Measurements from ENCODE around the gene ETFDH. TPM values are rescaled to one million over a fixed set of nuclear protein-coding genes. Genes with fewer than 3 reads are reported as not detected.

The ETFDH gene
- total and polyA plus RNA-seq, 9 donors: 13.6 to 35.9 (median 19.5) TPM

DNA sequence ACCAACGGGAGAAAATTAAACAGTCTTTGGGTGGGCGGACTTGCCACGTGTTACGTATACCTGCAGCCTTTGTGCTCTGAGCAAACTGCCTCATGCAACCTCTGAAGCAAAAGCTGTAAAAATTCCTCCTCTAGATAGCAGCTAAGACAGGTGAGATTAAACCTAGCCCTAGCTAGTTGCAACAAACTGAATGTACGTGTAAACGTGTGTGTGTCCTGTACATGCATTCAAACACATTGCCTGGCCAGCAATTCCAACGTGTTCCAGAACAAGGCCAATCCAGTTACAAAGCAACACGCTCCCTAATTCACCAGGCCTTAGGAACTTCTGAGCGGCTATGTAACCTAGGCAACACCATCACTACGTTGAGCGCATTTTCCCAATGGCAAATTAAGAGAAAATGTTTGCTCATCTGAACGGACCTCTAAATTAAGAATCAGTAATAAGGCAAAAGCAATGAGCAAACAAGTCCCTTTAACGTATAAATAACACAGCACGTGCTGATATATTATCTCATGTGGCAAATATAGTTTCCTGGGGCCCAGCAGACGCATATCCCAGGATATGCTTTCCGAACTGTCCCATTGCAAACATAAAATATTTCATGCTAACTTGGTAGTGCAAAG, 50.3 kb downstream of the ETFDH start:
- TF ChIP-seq POLR2A (IDR thresholded peaks at IDR 0.05): no peak
- TF ChIP-seq CTCF (IDR thresholded peaks at IDR 0.05): no peak
- no peak for TF ChIP-seq EP300 (IDR thresholded peaks at IDR 0.05)
- Histone ChIP-seq H3K4me3 (peak overlapping the region; percentile 83), H3K36me3 (no peaks in the 10 kb centered on the region), H3K4me1 (ENCODE audit: insufficient read depth) (peaks cover 4% of the 10 kb centered on the region), H3K27me3 (no peaks in the 10 kb centered on the region), H3K27ac (peak overlapping the region in 1 of 2 donors; percentile 69), H3K9me3 (no peaks in the 10 kb centered on the region)
- no peak for DNase-seq
- WGBS, 3 donors: 8 to 12% (median 9%) methylated on average over 16 of the region's 16 CpGs
- intact Hi-C loops (cut with DNase I): loop anchor here (5.0 to 10.0 kb wide), 5 partner anchors 122 to 482 kb away; no protein-coding TSS in a partner anchor

GRCh38 chr4:158722917-158723793, 51.1 kb downstream of the ETFDH start, which contains the start of gene PPID:
TSS of gene PPID (minus strand) at chr4:158723396. CDS start at chr4:158723288, 108 bp downstream.
- intact Hi-C loops (cut with DNase I): loop anchor here (5.0 to 10.0 kb wide), 5 partner anchors 122 to 482 kb away; no protein-coding TSS in a partner anchor
- H3K36me3 ChIP-seq: no peaks in the 10 kb centered on the region
- peak within 1 kb of the TSS; percentile 58 to 69 for H3K27ac ChIP-seq
- peak; percentile 74 to 89 (median 79) for DNase-seq
- H3K4me1 ChIP-seq (ENCODE audit: insufficient read depth): peaks cover 4% of the 10 kb centered on the region
- no peaks in the 10 kb centered on the region for H3K27me3 ChIP-seq
- TF ChIP-seq CTCF (IDR thresholded peaks at IDR 0.05): no peak
- TF ChIP-seq POLR2A (IDR thresholded peaks at IDR 0.05): peak; percentile 57
- WGBS, 3 donors: 0% methylated on average over 52 to 65 of the region's 65 CpGs
- H3K9me3 ChIP-seq: no peaks in the 10 kb centered on the region
- peak within 1 kb of the TSS; percentile 83 for H3K4me3 ChIP-seq

DNA sequence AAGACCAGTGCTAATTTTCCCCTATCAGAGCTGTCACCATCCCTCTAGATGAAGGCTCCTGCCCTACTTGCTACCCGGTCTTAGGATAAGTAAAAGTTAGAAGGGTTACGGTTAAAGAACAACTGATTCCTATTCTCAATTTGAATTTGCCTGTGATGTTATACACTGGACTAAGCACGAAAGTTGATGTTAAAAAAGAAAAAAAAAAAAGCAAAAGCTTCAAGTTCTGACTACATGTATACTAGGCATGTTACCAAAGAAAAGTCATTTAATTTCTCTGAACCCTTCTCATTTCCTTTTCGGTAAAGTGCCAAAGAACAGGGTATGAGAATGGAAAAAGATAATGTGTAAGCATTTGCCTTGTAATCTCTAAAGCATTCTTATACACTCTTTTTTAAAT, 52.5 kb downstream of the ETFDH start:
- H3K27ac ChIP-seq: no peak overlapping the region
- WGBS, 3 donors: 77 to 79% (median 79%) methylated on average over 4 of the region's 4 CpGs
- no peaks in the 10 kb centered on the region for H3K27me3 ChIP-seq
- intact Hi-C loops (cut with DNase I): loop anchor here (5.0 to 10.0 kb wide), 5 partner anchors 120 to 480 kb away; no protein-coding TSS in a partner anchor
- no peaks in the 10 kb centered on the region for H3K36me3 ChIP-seq
- peaks cover 4% of the 10 kb centered on the region for H3K4me1 ChIP-seq (ENCODE audit: insufficient read depth)
- DNase-seq: no peak
- H3K4me3 ChIP-seq: no peak overlapping the region
- no peaks in the 10 kb centered on the region for H3K9me3 ChIP-seq
- no peak for TF ChIP-seq CTCF (IDR thresholded peaks at IDR 0.05)
- no peak for TF ChIP-seq POLR2A (IDR thresholded peaks at IDR 0.05)
- TF ChIP-seq EP300 (IDR thresholded peaks at IDR 0.05): no peak

DNA sequence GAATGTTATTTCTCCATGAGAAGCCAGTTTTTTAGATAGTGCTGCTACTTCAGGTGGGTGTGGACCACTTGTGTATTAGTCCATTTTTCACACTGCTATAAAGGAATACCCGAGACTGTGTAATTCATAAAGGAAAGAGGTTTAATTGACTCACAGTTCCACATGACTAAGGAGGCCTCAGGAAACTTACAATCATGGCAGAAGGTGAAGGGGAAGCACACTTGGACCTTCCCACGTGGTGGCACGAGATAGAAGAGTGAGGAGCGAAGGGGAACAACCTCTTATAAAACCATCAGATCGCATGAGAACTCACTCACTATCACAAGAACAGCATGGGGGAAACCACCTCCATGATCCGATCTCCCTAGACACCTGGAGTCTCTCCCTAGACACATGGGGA, 54.5 kb downstream of the ETFDH start:
- Histone ChIP-seq H3K27me3 (no peaks in the 10 kb centered on the region), H3K27ac (no peak overlapping the region), H3K9me3 (no peaks in the 10 kb centered on the region), H3K4me3 (no peak overlapping the region), H3K36me3 (no peaks in the 10 kb centered on the region), H3K4me1 (ENCODE audit: insufficient read depth) (peaks cover 4% of the 10 kb centered on the region)
- WGBS, 3 donors: 80 to 83% (median 83%) methylated on average over 6 of the region's 6 CpGs
- no peak for DNase-seq
- intact Hi-C loops (cut with DNase I): loop anchor here in 3 of 4 donors (10.0 kb wide), 4 partner anchors 118 to 478 kb away; no protein-coding TSS in a partner anchor
- TF ChIP-seq CTCF (IDR thresholded peaks at IDR 0.05) (no peak), POLR2A (IDR thresholded peaks at IDR 0.05) (no peak), EP300 (IDR thresholded peaks at IDR 0.05) (no peak)
